Islet of Langerhans (tissue), 1 donor: ENCODE results near the gene LLGL1.

Experiments used
- FAIRE-seq: peaks from one replicate; lab custom pipeline; 2011; peaks lifted over from hg19 to GRCh38; lab: Jason Lieb, UNC

LLGL1 gene

DNA sequence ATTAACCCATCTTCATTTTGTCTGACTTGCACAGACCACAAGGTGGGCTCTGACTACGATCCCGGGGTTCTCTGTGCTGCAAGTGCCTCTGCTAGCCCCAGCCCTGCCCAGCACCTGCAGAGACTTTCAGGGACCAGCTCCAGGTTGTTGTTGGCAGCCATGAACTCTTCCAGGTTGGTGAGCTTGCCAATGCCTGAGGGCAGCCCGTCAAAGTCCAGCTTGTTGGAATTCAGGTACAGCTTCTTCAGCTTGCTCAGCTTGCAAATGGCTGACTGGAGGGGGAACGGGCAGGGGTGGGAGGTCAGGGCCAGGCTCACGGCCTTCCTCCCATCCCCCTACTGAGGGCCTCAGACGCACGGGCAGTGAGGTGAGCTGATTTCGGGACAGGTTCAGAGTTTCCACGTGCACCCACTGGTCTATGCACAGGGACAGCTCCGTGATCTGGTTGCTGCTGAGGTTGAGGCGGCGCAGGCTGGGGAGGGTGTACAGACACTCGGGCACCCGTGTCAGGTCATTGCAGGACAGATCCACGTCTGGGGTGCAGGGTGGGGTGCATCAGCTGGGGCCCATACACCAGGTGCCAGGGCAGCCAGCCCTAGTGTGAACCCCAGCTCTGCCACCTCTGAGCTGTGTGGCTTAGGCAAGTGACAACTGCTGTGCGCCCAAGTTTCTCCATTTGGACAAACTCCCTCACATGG lies 27.9 kb downstream of the LLGL1 start:
- no peak for FAIRE-seq

- FAIRE-seq: no peak
Observed at GRCh38 chr17:18253947-18254821, 28.7 kb downstream of the LLGL1 start.

DNA sequence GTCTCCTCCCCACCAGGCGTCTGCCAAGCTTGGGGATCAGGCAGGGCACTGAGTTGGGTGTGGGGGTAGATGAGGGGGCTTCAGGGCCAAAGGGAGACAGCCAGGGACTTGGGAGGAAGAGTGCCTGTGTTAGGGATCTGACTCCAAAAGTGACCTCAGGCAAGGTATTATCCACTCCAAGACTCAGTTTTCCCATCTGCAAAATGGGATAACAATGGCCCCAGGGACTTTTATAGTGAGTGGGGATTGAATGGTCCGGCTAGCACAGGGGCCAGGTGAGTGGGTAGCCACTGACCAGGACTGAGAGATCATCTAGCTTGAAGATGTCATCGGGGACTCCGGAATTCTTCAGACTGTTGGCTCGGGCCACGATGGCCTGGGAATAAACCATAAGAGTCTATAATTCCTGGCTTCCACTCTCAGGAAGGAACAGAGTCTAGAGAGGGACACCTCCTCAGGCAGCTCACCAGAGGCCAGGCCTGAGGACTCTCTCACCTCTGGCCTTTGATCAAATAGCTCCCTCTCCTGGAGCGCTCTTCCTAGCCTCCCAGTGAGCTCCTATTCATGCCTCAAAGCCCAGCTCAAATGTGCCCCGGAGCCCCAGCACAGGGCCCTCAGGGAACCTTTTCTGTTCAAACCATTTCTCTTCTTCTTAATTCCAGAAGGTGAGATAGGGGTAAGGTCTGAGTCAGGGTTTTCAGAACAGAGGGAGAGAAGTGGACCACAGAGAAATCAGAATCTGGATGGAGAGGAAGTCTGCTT lies 29.6 kb downstream of the LLGL1 start:
- FAIRE-seq: no peak

GRCh38 chr17:18256351-18256750 lies 30.9 kb downstream of the LLGL1 start:
- FAIRE-seq: no peak

GRCh38 chr17:18256776-18257175 lies 31.3 kb downstream of the LLGL1 start:
- FAIRE-seq: no peak

DNA sequence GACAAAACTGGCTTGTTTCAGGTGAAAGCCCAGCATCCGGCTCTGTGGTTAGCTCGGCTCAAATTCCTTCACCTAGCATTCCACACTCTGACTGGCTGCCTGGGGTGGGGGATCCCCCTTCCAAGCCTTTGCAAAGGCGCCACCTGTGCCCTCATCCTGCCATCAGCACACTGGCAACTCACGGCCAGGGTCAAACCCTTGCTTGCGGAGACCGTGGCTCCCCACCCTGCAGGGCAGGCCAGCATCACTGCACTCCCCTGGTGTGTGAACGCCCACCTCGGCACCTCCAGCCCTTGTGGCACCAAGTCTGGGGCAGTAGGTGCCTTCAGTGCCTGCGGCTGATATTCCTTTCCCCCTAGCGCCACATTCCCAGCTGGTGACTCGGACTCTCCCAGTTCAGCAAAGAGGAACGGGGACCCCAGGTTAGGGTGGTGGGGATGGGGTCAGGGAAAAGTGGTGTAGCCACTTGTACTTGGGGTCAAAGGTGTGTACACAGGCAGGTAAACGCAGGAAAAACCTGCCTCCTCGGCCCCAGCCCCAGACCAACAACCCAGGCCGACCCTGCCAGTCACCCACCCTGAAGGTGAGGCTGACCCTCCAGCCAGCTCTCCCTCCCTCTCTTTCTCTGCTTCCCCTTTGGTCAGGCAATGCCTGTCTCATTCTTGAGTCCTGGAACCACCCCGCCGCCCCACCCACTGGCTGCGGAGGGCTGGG lies 32.0 kb downstream of the LLGL1 start:
- FAIRE-seq: no peak

DNA sequence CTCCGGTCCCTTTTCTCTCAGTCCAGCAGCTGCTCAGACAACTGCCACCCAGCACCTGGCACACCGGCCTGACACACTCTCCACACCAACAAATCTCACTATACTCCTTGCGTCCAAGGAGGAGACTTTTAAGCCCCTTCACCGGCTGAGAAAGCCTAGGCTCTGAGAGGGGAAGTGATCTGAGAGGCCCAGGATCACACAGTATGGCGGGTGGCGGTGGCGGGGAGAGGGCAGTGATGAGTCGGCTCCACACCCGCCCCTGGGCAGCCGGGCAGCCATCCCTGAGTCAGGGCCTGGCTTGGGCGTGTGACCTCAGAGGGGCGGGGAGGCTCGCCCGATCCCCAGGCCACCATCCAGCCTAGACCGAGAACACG lies 32.5 kb downstream of the LLGL1 start:
- no peak for FAIRE-seq

GRCh38 chr17:18258356-18259038 lies 33.1 kb downstream of the LLGL1 start, which contains the start of gene FLII:
Gene FLII, minus strand, starts transcription at chr17:18258738. Its CDS starts 48 bp downstream, at chr17:18258690.
- no peak for FAIRE-seq

GRCh38 chr17:18259621-18260331 lies 34.3 kb downstream of the LLGL1 start:
- FAIRE-seq: no peak

GRCh38 chr17:18260332-18261145 lies 35.1 kb downstream of the LLGL1 start, which contains the start of gene MIEF2:
Gene MIEF2, plus strand, starts transcription at chr17:18260662. Its CDS starts 2,059 bp downstream, at chr17:18262721.
- FAIRE-seq: no peak

GRCh38 chr17:18261146-18261515 lies 35.7 kb downstream of the LLGL1 start:
- no peak for FAIRE-seq

- no peak for FAIRE-seq
Observed at GRCh38 chr17:18261659-18262058, 36.2 kb downstream of the LLGL1 start.

DNA sequence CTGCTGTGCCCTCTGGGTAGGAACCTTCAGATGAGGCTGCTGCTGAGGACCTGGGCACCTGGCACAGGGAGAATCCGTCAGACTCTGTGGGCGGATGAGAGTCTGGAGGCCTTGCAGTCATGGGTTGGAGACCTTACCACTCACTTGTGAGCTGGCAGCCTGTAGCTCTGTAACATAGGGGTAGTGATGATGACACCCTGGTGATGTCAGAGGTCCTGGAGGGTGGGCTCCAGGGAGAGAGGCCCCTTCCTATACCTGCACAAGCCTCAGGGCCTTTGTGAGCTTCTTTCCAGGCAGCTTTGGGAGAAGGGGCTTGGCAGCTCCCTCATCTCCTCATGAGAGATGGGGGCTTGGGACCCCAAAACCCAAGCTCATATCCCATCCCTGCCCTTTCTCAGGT lies 36.7 kb downstream of the LLGL1 start:
- no peak for FAIRE-seq

- FAIRE-seq: no peak
Observed at GRCh38 chr17:18262641-18263040, 37.2 kb downstream of the LLGL1 start.

GRCh38 chr17:18263885-18264682 lies 38.6 kb downstream of the LLGL1 start:
- no peak for FAIRE-seq

GRCh38 chr17:18267366-18267765 lies 41.9 kb downstream of the LLGL1 start:
- FAIRE-seq: no peak

DNA sequence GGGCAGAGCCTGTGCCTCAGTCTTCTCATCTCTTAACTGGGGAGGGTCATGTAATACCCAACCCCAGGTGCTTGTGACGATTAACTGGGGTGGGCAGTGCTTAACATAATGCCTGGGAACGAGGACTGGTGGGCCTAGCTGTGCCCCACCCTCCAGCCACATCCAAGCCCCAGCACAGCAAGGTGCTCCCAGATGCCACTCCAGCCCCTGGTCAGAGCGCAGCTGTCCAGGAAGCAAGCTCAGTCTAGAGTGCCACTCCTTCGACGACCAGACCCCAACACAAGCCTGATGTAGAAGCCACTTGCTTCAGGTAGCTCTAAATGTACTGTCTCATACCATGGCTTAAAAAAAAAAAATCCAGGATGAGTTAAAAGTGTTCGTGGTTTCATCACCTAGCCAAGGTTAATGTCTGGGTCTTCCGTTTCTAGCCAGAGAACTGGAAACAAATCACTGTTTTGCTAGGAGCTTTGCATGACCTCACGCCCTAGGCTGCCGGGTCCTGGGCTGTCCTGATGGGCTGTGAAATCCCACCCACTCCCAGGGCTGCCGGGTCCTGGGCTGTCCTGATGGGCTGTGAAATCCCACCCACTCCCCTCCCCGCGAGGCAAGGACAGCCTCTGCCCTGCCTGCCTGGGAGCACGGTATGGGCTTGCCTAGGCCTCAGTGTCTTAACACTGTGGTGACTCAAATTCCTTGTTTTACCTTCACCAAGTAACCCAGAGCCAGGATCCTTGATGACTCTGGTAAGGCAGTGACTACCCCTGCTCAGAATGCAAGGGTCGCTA lies 42.7 kb downstream of the LLGL1 start:
- FAIRE-seq: no peak
